ENCODE results near the gene INTS4.
"Not testable (repeated sequence)": the region's sequence is repeated elsewhere in the genome, so short reads cannot be mapped to it uniquely, and the experiment has no call there.

Gene INTS4

GRCh38 chr11:77958583-77959177 lies 35.8 kb downstream of the INTS4 start:
- not testable (repeated sequence) for DNase-seq (ENCODE audit: low read depth in 2 of 2)

DNA sequence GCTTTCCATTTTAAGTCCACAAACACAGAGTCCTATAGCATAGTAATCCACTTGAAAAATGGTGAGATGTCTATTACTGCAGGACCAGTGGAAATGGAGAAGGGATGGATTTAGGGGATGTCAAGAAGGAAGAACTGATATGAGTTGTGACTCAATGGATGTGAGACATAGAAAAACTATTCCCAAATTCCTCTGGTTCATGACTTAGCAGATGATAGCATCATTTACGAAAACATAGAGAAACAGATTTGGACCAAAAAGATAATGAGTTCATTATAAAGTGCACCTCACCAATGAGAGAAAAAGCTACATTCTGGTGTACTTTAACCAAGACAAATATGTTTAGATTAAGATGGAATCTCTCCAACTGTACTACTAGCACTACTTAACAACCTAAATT lies 51.2 kb downstream of the INTS4 start:
- not testable (repeated sequence) for DNase-seq (ENCODE audit: low read depth in 2 of 2)

GRCh38 chr11:77942465-77942864 lies 52.0 kb downstream of the INTS4 start:
- DNase-seq (ENCODE audit: low read depth in 2 of 2): not testable (repeated sequence)

GRCh38 chr11:77933596-77933995 lies 60.9 kb downstream of the INTS4 start:
- not testable (repeated sequence) for DNase-seq (ENCODE audit: low read depth in 2 of 2)

DNA sequence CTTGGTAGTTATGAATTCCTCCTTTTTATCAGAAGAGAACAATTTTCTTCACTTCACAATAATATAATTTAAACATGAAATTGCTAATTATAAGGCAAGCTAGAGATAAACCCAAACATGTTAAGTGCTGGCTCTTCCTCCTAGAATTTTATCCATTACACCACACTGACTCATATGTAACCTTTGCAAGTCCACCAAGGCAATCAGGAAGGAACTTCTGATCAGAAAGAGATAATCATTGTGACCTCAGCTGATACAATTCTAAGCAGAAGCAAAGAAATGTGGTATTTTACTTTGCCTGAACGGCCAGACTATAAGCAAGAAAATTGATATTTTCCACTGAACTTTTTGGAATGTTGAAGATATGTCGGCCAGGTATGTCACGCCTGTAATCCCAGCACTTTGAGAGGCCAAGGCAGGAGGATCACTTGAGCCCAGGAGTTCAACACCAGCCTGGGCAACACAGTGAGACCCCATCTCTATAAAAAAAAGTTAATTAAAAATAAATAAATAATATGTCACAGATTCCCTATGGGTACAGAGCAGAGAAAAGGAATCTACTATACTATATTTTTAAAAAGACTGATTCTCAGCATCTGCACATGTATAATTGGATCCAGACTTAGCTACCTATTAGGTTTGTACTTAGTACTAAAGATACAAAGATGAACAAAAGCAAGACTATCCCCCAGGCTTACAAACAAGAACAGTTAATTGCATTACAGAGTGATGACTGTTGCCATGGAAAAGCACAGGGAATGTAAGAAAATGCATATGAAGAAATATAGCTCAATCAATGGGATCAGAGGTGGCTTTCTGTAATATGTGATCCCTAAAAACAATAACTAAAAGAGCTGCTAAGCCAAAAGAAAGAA lies 63.9 kb downstream of the INTS4 start:
- not testable (repeated sequence) for DNase-seq (ENCODE audit: low read depth in 2 of 2)

DNA sequence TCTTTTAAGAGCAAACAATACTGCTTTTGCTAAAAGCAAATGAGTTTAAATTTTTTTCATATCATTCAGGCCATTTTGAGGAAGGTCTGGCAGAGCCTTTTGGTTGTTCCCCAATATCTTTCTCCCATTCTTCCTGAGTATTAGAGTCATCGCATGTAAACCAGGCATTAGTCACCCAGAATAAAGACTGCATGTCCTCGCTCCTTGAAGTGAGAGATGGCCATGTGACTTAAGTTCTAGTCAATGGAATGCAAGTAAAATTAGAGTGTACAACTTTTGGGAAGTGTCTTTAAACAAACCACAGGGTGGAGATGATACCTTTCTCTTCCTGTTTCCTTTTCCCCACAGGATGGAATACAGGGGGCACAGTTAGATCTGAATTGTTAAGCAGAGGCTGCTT lies 76.8 kb downstream of the INTS4 start:
- DNase-seq (ENCODE audit: low read depth in 2 of 2): not testable (repeated sequence)

DNA sequence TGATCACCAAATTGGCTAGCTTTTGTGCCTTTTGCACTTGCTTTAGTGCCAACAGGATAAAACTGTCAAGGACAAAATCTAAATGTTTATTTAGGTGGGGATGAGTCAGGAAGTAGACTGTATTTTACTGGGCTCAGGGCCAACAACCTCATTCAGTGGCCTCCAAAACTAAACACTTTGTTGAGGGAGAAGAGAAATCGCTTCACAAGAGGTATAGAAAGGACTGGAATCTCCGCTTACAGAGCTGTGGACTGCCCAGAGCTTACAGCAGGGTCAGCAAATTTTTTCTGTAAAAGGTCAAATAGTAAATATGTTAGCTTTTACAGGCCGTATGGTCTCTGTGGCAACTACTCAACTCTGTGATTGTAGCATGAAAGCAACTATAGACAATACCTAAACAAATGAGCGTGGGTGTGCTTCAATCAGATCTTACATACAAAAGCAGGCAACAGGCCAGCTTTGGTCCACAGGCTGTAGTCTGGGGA lies 80.1 kb downstream of the INTS4 start:
- not testable (repeated sequence) for DNase-seq (ENCODE audit: low read depth in 2 of 2)

GRCh38 chr11:77913608-77914306 lies 80.7 kb downstream of the INTS4 start:
- not testable (repeated sequence) for DNase-seq (ENCODE audit: low read depth in 2 of 2)

GRCh38 chr11:77910828-77911227 lies 83.6 kb downstream of the INTS4 start:
- DNase-seq (ENCODE audit: low read depth in 2 of 2): not testable (repeated sequence)

- DNase-seq (ENCODE audit: low read depth in 2 of 2): no peak
These were observed 85.2 kb downstream of the INTS4 start for GRCh38 chr11:77909277-77909676.

GRCh38 chr11:77908835-77909234 lies 85.6 kb downstream of the INTS4 start:
- DNase-seq (ENCODE audit: low read depth in 2 of 2): no peak

DNA sequence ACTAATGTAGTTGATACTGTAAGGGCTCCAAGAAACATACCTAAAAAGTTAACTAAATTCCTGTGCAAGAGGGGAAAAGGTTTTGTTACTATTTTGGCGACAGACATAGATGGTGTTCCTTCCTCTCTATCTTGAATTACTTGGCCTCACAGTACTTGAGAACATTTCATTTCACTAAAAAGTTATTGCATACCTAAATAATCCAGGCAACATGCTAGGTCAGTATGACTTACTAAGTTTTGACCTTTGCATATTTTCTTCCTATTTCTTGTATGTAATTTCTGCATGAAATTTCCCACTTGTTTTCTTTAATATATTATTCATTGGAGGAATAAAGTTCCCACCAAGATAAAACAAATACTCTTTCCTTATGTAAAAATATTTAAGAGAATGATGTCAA lies 99.5 kb downstream of the INTS4 start:
- DNase-seq (ENCODE audit: low read depth in 2 of 2): not testable (repeated sequence)

DNA sequence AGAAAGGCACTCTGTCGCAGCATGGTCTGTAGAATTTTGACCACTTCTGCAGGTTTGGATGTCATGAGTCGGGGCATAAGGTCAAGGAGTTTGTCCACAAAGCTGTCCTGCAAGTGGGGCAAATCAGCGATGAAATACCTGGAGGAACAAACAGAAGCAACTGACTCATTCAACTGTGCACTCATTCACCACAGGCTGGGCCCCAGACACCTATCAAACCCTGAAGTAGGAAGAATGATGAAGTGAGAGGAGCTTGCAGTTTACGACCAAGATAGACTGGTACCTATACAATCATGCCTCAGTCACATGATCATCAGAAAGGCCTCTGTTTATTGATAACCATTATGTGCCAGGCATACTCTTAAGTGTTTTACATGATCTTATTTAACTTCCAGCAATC lies 102.8 kb downstream of the INTS4 start:
- DNase-seq (ENCODE audit: low read depth in 2 of 2): not testable (repeated sequence)

DNA sequence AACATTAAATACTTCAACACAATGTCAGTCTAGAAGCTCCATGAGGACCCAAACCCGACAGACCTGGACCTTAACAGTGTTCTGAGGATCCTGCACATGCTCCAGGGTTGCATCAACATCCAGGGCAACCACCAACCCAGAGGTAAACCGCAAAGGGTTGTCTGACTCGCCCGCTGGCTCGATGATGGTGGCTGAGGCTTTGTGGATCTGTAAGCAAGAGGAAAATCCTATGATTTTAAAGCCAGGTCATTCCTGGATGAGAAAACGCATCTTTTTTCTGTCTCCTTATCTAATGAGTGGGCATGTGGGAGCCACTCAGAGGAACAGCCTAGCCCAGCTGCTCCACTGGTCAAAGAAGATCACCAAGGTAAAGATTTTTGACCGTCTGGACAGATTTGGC lies 103.2 kb downstream of the INTS4 start:
- DNase-seq (ENCODE audit: low read depth in 2 of 2): not testable (repeated sequence)

GRCh38 chr11:77890619-77891056 lies 103.8 kb downstream of the INTS4 start:
- not testable (repeated sequence) for DNase-seq (ENCODE audit: low read depth in 2 of 2)

- not testable (repeated sequence) for DNase-seq (ENCODE audit: low read depth in 2 of 2)
These were observed 104.3 kb downstream of the INTS4 start for GRCh38 chr11:77890100-77890614.

GRCh38 chr11:77889045-77889444 lies 105.4 kb downstream of the INTS4 start:
- not testable (repeated sequence) for DNase-seq (ENCODE audit: low read depth in 2 of 2)

GRCh38 chr11:77886401-77886800 lies 108.1 kb downstream of the INTS4 start:
- DNase-seq (ENCODE audit: low read depth in 2 of 2): no peak

- no peak for DNase-seq (ENCODE audit: low read depth in 2 of 2)
These were observed 109.7 kb downstream of the INTS4 start for GRCh38 chr11:77884829-77885190.

GRCh38 chr11:77884186-77884828 lies 110.2 kb downstream of the INTS4 start:
- no peak for DNase-seq (ENCODE audit: low read depth in 2 of 2)

DNA sequence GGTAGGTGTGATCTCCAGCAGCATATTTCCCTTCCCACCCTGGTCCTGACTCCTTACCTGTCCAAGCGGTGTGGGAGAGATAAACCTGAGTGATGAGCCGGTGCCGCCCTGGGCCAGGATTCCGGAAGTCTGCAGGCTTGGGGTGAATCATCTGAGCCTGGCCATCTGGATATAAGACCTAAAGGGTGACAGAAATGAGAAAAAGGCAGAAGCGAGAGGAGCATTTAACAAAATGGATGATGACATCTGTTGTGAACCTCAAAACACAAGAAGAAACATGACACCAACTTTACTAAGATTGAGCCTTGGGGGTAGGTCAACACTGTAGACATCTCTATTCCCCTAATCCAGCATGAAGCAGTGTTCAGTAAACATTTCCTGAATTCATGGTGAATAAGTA lies 110.7 kb downstream of the INTS4 start:
- no peak for DNase-seq (ENCODE audit: low read depth in 2 of 2)

GRCh38 chr11:77882396-77882795 lies 112.1 kb downstream of the INTS4 start:
- no peak for DNase-seq (ENCODE audit: low read depth in 2 of 2)

Data from stimulated activated CD8-positive, alpha-beta memory T cell treated with anti-CD3 and anti-CD28 coated beads, Interleukin-2, amount 100 ng/mL, for 48 hours (primary cell).